ENCODE results near the gene TRIM50.
"Not testable (repeated sequence)": the region's sequence is repeated elsewhere in the genome, so short reads cannot be mapped to it uniquely, and the experiment has no call there.

TRIM50 gene

GRCh38 chr7:73312831-73313520 lies 14.9 kb downstream of the TRIM50 start:
- DNase-seq, result no peak

- DNase-seq, result not testable (repeated sequence)
Observed at GRCh38 chr7:73311421-73311820, 16.5 kb downstream of the TRIM50 start.

DNA sequence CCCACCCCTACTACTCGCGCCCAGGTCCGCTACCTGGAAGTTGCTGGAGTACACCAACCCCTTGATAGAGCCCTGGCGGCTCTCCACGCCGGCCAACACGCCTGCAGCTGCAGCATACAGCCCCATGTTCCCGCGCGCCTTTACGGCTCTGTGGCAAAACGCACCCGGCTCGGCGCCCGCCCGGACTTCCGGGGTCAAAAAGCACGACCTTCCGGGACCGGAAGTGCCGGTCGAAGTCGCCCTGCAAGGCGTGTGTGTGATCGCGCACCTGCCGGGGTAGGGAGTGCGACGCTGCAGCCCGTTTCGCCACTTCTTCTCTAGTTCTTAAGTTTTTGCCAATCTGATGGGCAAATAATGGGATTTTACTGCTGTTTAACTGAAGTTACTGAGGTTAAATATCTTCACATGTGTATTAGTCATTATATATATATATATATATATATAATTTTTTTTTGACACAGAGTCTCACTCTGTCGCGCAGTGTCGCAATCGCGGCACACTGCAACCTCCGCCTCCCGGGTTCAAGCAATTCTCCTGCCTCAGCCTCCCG lies 19.1 kb downstream of the TRIM50 start, which contains the start of gene NSUN5:
NSUN5 (minus strand) TSS at position 162 of the 550 bp plus-strand sequence; CDS start at position 126, 36 bp downstream.
- DNase-seq, result peak; percentile 49

GRCh38 chr7:73308074-73308664 lies 19.7 kb downstream of the TRIM50 start:
- no peak for DNase-seq

DNA sequence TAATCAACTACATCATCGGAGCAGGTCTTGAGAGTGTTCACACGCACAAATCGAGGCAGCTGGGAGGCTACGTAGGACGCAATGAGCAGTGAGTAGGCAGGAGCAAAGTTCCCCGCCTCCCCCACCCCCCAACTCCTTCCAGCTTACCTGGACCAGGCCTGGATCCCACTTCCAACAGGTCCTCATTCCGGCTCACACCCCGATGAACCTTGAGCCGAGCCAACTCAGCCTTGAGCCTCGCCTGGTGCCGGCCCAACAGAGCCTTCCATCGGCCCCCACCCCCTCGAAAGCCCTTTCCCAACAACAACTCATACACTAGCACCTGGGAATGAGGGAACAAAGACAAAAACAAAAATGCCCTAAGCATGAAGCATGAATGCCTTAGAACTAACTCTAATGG lies 20.4 kb downstream of the TRIM50 start:
- no peak for DNase-seq

GRCh38 chr7:73304612-73305387 lies 23.1 kb downstream of the TRIM50 start:
- DNase-seq, result not testable (repeated sequence)

DNA sequence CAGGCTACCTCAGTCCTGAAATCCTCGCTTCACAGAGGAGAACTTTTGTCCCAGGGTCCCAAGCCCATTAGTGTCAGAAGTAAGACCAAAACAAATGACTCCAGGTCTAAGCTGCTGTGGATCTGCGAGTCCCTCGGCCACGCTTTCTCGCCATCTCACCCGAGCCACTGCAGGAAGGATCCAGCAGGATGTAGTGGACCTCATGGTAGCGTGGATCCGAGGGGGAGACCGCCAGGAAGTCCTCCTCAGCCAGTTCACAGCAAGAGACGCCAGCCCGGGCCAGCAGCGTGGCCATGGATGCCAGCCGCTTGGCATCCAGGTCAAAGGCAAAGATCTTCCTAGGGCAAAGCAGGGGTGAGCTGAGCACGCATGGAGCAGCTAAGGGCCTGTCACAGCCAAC lies 23.8 kb downstream of the TRIM50 start:
- DNase-seq, result no peak

- DNase-seq, result no peak
Observed at GRCh38 chr7:73303546-73303945, 24.3 kb downstream of the TRIM50 start.

DNA sequence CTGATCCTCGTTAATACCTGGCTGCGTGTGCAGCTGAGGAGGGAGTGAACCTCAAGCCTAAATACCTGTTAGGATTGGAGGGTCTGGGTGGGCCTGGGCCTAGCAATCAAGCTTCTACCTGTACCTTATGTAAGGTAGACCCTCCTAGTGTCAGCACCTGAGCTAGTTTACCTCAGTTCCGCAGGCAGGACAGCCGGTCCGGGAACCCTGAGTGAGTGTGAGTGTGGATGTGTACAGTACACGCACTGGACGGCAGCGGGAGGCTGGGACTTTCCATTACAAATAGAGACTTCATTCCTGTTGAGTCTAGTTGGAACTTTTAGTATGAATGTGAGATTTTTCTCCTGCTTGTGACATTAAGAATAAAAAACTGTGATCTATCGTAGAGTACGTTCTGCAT lies 25.0 kb downstream of the TRIM50 start:
- DNase-seq, result not testable (repeated sequence)

GRCh38 chr7:73301108-73301507 lies 26.8 kb downstream of the TRIM50 start:
- not testable (repeated sequence) for DNase-seq

- DNase-seq, result not testable (repeated sequence)
Observed at GRCh38 chr7:73299812-73300211, 28.1 kb downstream of the TRIM50 start.

DNA sequence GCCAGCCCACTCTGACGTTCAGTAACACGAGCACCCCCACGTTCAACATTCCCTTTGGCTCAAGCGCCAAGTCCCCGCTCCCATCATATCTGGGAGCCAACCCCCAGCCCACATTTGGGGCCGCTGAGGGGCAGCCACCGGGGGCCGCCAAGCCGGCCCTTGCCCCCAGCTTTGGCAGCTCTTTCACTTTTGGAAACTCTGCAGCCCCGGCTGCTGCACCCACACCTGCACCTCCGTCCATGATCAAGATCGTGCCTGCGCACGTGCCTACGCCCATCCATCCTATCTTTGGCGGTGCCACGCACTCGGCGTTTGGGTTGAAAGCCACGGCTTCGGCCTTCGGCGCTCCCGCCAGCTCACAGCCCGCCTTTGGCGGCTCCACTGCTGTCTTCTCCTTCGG lies 30.2 kb downstream of the TRIM50 start:
- not testable (repeated sequence) for DNase-seq

DNA sequence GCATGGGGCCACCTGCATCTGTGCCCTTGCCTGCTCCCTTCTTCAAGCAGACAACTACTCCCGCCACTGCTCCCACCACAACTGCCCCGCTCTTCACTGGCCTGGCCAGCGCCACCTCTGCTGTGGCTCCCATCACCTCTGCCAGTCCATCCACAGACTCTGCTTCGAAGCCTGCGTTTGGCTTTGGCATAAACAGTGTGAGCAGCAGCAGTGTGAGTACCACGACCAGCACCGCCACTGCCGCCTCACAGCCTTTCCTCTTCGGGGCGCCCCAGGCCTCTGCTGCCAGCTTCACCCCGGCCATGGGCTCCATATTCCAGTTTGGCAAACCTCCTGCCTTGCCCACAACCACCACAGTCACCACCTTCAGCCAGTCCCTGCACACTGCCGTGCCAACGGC lies 30.6 kb downstream of the TRIM50 start:
- DNase-seq, result not testable (repeated sequence)

GRCh38 chr7:73277210-73277609 lies 50.7 kb downstream of the TRIM50 start:
- not testable (repeated sequence) for DNase-seq

GRCh38 chr7:73267813-73268212 lies 60.1 kb downstream of the TRIM50 start:
- not testable (repeated sequence) for DNase-seq

GRCh38 chr7:73266719-73267368 lies 61.0 kb downstream of the TRIM50 start:
- not testable (repeated sequence) for DNase-seq
